DOHH2 (cell line): ENCODE data around the gene RNF20.

Experiments used
- H3F3A ChIP-seq: fragments of 200-600 bp; sonication (generic), shearing (Covaris generic); 2 replicates; pipeline ENCODE4 v1.6.0; 2016; ENCODE audit warnings: antibody characterized with exemption, mild to moderate bottlenecking; ENCODE audit not compliant: control insufficient read depth, insufficient read depth
- H3K27ac ChIP-seq: fragments of 200-600 bp; sonication (generic); 2 replicates; pipeline ENCODE4 v1.5.1; 2014; ENCODE audit warnings: low read depth, mild to moderate bottlenecking, low read length, moderate library complexity
- H3K27me3 ChIP-seq: fragments of 200-600 bp; sonication (generic); 2 replicates; pipeline ENCODE4 v1.6.1; 2014; ENCODE audit warnings: mild to moderate bottlenecking, low read length, mixed read lengths; ENCODE audit not compliant: control insufficient read depth
- H3K36me3 ChIP-seq: fragments of 200-600 bp; sonication (generic); 2 replicates; pipeline ENCODE4 v1.6.1; 2014; ENCODE audit warnings: mild to moderate bottlenecking, low read length, moderate library complexity, mixed read lengths; ENCODE audit not compliant: control insufficient read depth
- H3K4me1 ChIP-seq: fragments of 200-600 bp; sonication (generic); 2 replicates; pipeline ENCODE4 v1.6.1; 2014; ENCODE audit warnings: mild to moderate bottlenecking, low read length, mixed read lengths; ENCODE audit not compliant: control insufficient read depth
- H3K4me2 ChIP-seq: fragments of 200-600 bp; sonication (generic); 2 replicates; pipeline ENCODE4 v1.6.0; 2014; ENCODE audit warnings: mild to moderate bottlenecking, low read length, moderate library complexity
- H3K4me3 ChIP-seq: fragments of 200-600 bp; sonication (generic); 2 replicates; pipeline ENCODE4 v1.5.1; 2014; ENCODE audit warnings: mild to moderate bottlenecking, low read length, mixed read lengths
- H3K79me2 ChIP-seq: fragments of 200-600 bp; sonication (generic); 2 replicates; pipeline ENCODE4 v1.6.1; 2014; ENCODE audit warnings: mild to moderate bottlenecking, low read length, mixed read lengths; ENCODE audit not compliant: control insufficient read depth
- H3K9me2 ChIP-seq: fragments of 200-600 bp; sonication (generic); replicated peaks from 2 replicates; pipeline ENCODE4 v1.6.1; 2014; ENCODE audit warnings: mild to moderate bottlenecking, low read length, mixed read lengths; ENCODE audit not compliant: control insufficient read depth
- H3K9me3 ChIP-seq: fragments of 200-600 bp; sonication (generic); 2 replicates; pipeline ENCODE4 v1.6.1; 2014; ENCODE audit warnings: antibody characterized with exemption, low read length, mixed read lengths; ENCODE audit not compliant: control insufficient read depth, insufficient read depth
- H4K20me1 ChIP-seq: fragments of 200-600 bp; sonication (generic); 2 replicates; pipeline ENCODE4 v1.6.0; 2014; ENCODE audit warnings: low read depth, mild to moderate bottlenecking, antibody characterized with exemption, low read length, moderate library complexity; ENCODE audit not compliant: control insufficient read depth, insufficient read depth
- CTCF ChIP-seq: fragments of 200-600 bp; sonication (generic); IDR thresholded peaks from one replicate; pipeline ENCODE4 v1.5.1; 2014; ENCODE audit warnings: antibody characterized with exemption, mild to moderate bottlenecking, low read depth, low read length; ENCODE audit not compliant: poor library complexity, severe bottlenecking
- EZH2phosphoT487 ChIP-seq: fragments of 200-600 bp; sonication (generic); IDR thresholded peaks from 2 replicates; pipeline ENCODE4 v1.6.1; 2017; ENCODE audit warnings: borderline replicate concordance, mild to moderate bottlenecking, antibody characterized with exemption, low read length, moderate library complexity, mixed read lengths

RNF20 gene

GRCh38 chr9:101524371-101524770, 9.3 kb upstream of the RNF20 start:
- Histone ChIP-seq H3K9me2 (no peaks in the 10 kb centered on the region), H3K4me3 (no peak overlapping the region), H3K4me1 (no peaks in the 10 kb centered on the region), H3K36me3 (no peaks in the 10 kb centered on the region), H3K9me3 (no peaks in the 10 kb centered on the region), H3F3A (no peaks in the 10 kb centered on the region), H3K4me2 (no peak overlapping the region), H4K20me1 (no peaks in the 10 kb centered on the region), H3K27ac (no peak overlapping the region), H3K27me3 (0 out of 2 replicates have a peak, but pooled peaks cover 2% of the 10 kb centered on the region), H3K79me2 (no peaks in the 10 kb centered on the region)
- no peak for TF ChIP-seq EZH2phosphoT487

- Histone ChIP-seq H3F3A (no peaks in the 10 kb centered on the region), H3K4me2 (no peak overlapping the region), H3K36me3 (no peaks in the 10 kb centered on the region), H3K27me3 (0 out of 2 replicates have a peak, but pooled peaks cover 2% of the 10 kb centered on the region), H3K9me2 (no peaks in the 10 kb centered on the region), H3K79me2 (no peaks in the 10 kb centered on the region), H3K27ac (no peak overlapping the region), H3K4me1 (no peaks in the 10 kb centered on the region), H3K4me3 (no peak overlapping the region), H4K20me1 (no peaks in the 10 kb centered on the region), H3K9me3 (no peaks in the 10 kb centered on the region)
- TF ChIP-seq CTCF: no peak
- no peak for TF ChIP-seq EZH2phosphoT487
Measured at GRCh38 chr9:101527066-101527465, 6.6 kb upstream of the RNF20 start.

GRCh38 chr9:101528015-101528414, 5.6 kb upstream of the RNF20 start:
- Histone ChIP-seq H3K4me2 (no peak overlapping the region), H3F3A (no peaks in the 10 kb centered on the region), H3K9me2 (no peaks in the 10 kb centered on the region), H3K27ac (no peak overlapping the region), H3K79me2 (no peaks in the 10 kb centered on the region), H3K27me3 (0 out of 2 replicates have a peak, but pooled peaks cover 2% of the 10 kb centered on the region), H3K4me3 (no peak overlapping the region), H4K20me1 (no peaks in the 10 kb centered on the region), H3K36me3 (no peaks in the 10 kb centered on the region), H3K9me3 (no peaks in the 10 kb centered on the region), H3K4me1 (peaks cover 5% of the 10 kb centered on the region)
- TF ChIP-seq CTCF: no peak
- no peak for TF ChIP-seq EZH2phosphoT487

GRCh38 chr9:101530076-101530711, 3.5 kb upstream of the RNF20 start:
- Histone ChIP-seq H3K9me3 (no peaks in the 10 kb centered on the region), H3F3A (no peaks in the 10 kb centered on the region), H3K27me3 (0 out of 2 replicates have a peak, but pooled peaks cover 2% of the 10 kb centered on the region), H3K4me3 (no peak overlapping the region), H3K4me1 (peaks cover 12% of the 10 kb centered on the region), H3K9me2 (no peaks in the 10 kb centered on the region), H3K27ac (no peak overlapping the region), H3K4me2 (no peak overlapping the region), H3K79me2 (peaks cover 15% of the 10 kb centered on the region), H3K36me3 (peaks cover 4% of the 10 kb centered on the region), H4K20me1 (no peaks in the 10 kb centered on the region)
- TF ChIP-seq EZH2phosphoT487: no peak
- TF ChIP-seq CTCF: peak; percentile 72
